Right renal pelvis (tissue), 4 donors: ENCODE data around the gene HIP1R. TPM values are rescaled to one million over a fixed set of nuclear protein-coding genes. Genes with fewer than 3 reads are reported as not detected.
A peak's percentile ranks its signal among the peaks of the same experiment; 100 is the strongest.
"Not testable (repeated sequence)": the region's sequence is repeated elsewhere in the genome, so short reads cannot be mapped to it uniquely, and the experiment has no call there.

Source experiments
- DNase-seq, 4 donors: peaks; one replicate each; pipeline ENCODE4 v3.0.0-alpha.2; 2013; ENCODE audit warnings: low read depth in 4 of 4, low spot score in 3 of 4, missing footprints in 1 of 4
- polyA plus RNA-seq, 4 donors: library from polyadenylated mRNA; unstranded; fragments of 120-200 nt; gene quantifications; one replicate each; pipeline ENCODE4 v1.2.1, GENCODE V29; 2013; ENCODE audit not compliant: insufficient read length in 4 of 4

The HIP1R gene
- polyA plus RNA-seq, 4 donors, result 63.9 to 77.4 (median 69.7) TPM

GRCh38 chr12:122889761-122890520, 54.7 kb downstream of the HIP1R start:
- DNase-seq, result no peak

GRCh38 chr12:122891661-122892525, 56.6 kb downstream of the HIP1R start:
- DNase-seq, result no peak

GRCh38 chr12:122892724-122893123, 57.5 kb downstream of the HIP1R start:
- DNase-seq, result not testable (repeated sequence)

GRCh38 chr12:122893208-122894153, 58.2 kb downstream of the HIP1R start:
- no peak for DNase-seq

GRCh38 chr12:122894193-122895121, 59.2 kb downstream of the HIP1R start:
- no peak for DNase-seq

GRCh38 chr12:122895320-122895703, 60.1 kb downstream of the HIP1R start:
- no peak for DNase-seq

GRCh38 chr12:122895704-122896636, 60.7 kb downstream of the HIP1R start, which contains the start of gene VPS37B:
VPS37B (minus strand) TSS chr12:122896124; CDS start chr12:122896062, 62 bp downstream.
- DNase-seq, result peak in 2 of 4 donors; percentile 74 to 82

- DNase-seq, result no peak
These were observed 61.4 kb downstream of the HIP1R start for GRCh38 chr12:122896662-122897061.

- no peak for DNase-seq
These were observed 64.6 kb downstream of the HIP1R start for GRCh38 chr12:122899887-122900286.

- DNase-seq, result no peak
These were observed 67.8 kb downstream of the HIP1R start for GRCh38 chr12:122902854-122903692.

- DNase-seq, result no peak
These were observed 68.4 kb downstream of the HIP1R start for GRCh38 chr12:122903693-122904034.

- not testable (repeated sequence) for DNase-seq
These were observed 70.0 kb downstream of the HIP1R start for GRCh38 chr12:122905258-122905657.

GRCh38 chr12:122908915-122909314, 73.7 kb downstream of the HIP1R start:
- DNase-seq, result no peak

GRCh38 chr12:122909442-122910288, 74.4 kb downstream of the HIP1R start:
- DNase-seq, result no peak
